ENCODE measurements around the gene ULK4. TPM values are rescaled to one million over a fixed set of nuclear protein-coding genes. Genes with fewer than 3 reads are reported as not detected.

The ULK4 gene
- total and polyA plus RNA-seq, 2 of the 8 experiments (the other 6 are each of a cell fraction or from before 2014, with no cell fraction given) = 3.0 to 10.8 TPM

DNA sequence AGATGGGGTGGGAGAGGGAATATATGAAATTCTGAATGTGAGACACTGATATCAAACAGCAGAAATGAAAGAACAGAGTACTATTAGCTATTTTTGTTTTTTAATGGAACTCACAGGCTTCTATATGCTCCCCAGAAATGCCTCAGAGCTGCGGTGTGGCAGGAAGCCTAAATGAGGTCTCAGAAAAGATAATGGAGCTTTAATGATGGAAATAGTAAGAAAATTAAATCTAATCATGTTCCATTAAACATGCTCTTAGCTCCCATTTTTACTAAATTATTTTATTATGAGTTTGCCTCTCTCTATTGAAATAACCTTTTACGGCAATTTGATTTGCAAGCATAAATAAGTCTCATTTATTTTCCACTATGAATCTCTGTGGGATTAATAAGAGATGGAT is 378.9 kb downstream of the ULK4 start:
- TF ChIP-seq EP300 (IDR thresholded peaks at IDR 0.05; ENCODE audit: borderline replicate concordance in 1 of 2, low read depth in 2 of 2, low read length in 2 of 2) = no peak
- no peak for TF ChIP-seq POU5F1 (IDR thresholded peaks at IDR 0.05; ENCODE audit: low read depth, low read length)
- TF ChIP-seq POLR2AphosphoS5 (IDR thresholded peaks at IDR 0.05; ENCODE audit: low read depth, low read length) = no peak
- TF ChIP-seq SAP30 (IDR thresholded peaks at IDR 0.05; ENCODE audit: insufficient read depth, insufficient replicate concordance, low read length) = no peak
- no peak for TF ChIP-seq BCL11A (IDR thresholded peaks at IDR 0.05; ENCODE audit: low read depth in 2 of 2, low read length in 2 of 2)
- no peak for TF ChIP-seq SP4 (IDR thresholded peaks at IDR 0.05; ENCODE audit: low read length)
- no peak for TF ChIP-seq GABPA (IDR thresholded peaks at IDR 0.05; ENCODE audit: borderline replicate concordance, insufficient read depth, low read length)
- TF ChIP-seq TAF7 (optimal IDR thresholded peaks at IDR 0.05; ENCODE audit: borderline replicate concordance, low read depth, low read length) = no peak
- TF ChIP-seq TAF1 (IDR thresholded peaks at IDR 0.05; ENCODE audit: low read depth, low read length) = no peak
- TF ChIP-seq HDAC2 (IDR thresholded peaks at IDR 0.05; ENCODE audit: borderline replicate concordance in 1 of 2, low read depth in 2 of 2, low read length in 2 of 2) = no peak
- CTCF ChIA-PET (ENCODE audit: partially characterized antibody) = no interaction called here
- no peak for FAIRE-seq
- Histone ChIP-seq H3K4me3 (ENCODE audit: extremely low read depth in 1 of 4, insufficient read depth in 2 of 4, low read depth in 3 of 4, low read length in 4 of 4) (no peak overlapping the region), H2BK15ac (ENCODE audit: low read length) (no peak overlapping the region), H3K14ac (ENCODE audit: insufficient read length) (no peak overlapping the region), H3K79me2 (ENCODE audit: control insufficient read depth in 1 of 2, insufficient read depth in 2 of 2, low read length in 2 of 2) (no peaks in the 10 kb centered on the region), H3K4ac (replicated peaks; ENCODE audit: insufficient read length, low read depth, low read length) (no peak overlapping the region), H3K79me1 (ENCODE audit: low read depth, low read length) (no peaks in the 10 kb centered on the region), H3K27ac (ENCODE audit: low read depth, low read length) (no peak overlapping the region), H2AFZ (ENCODE audit: low read length) (no peak overlapping the region), H3K23me2 (ENCODE audit: low read depth, low read length) (no peaks in the 10 kb centered on the region), H3K18ac (ENCODE audit: extremely low read depth, low read length) (no peak overlapping the region), H3K56ac (replicated peaks; ENCODE audit: insufficient read length, low read depth, low read length) (no peak overlapping the region), H3K36me3 (ENCODE audit: control insufficient read depth in 2 of 4, insufficient read depth in 4 of 4, low read length in 3 of 4) (no peaks in the 10 kb centered on the region), H3K27me3 (replicated peaks in 1 of 4; ENCODE audit: control insufficient read depth in 3 of 4, extremely low read depth in 1 of 4, insufficient read depth in 3 of 4, low read length in 3 of 4) (no peaks in the 10 kb centered on the region), H4K8ac (ENCODE audit: extremely low read depth, insufficient read depth, low read length) (no peak overlapping the region), H4K20me1 (replicated peaks in 1 of 2; ENCODE audit: control insufficient read depth in 1 of 2, insufficient read depth in 2 of 2, low read length in 2 of 2) (no peaks in the 10 kb centered on the region), H3K23ac (ENCODE audit: insufficient read length) (no peak overlapping the region), H4K5ac (ENCODE audit: insufficient read length, low read depth, low read length) (no peak overlapping the region), H2AK5ac (ENCODE audit: low read depth, low read length) (no peak overlapping the region), H3K4me2 (ENCODE audit: insufficient read depth in 1 of 2, low read depth in 2 of 2, low read length in 2 of 2) (no peak overlapping the region), H4K91ac (replicated peaks; ENCODE audit: insufficient read length, low read length) (no peak overlapping the region), H3K4me1 (replicated peaks in 1 of 4; ENCODE audit: control insufficient read depth in 3 of 4, insufficient read depth in 4 of 4, low read length in 3 of 4) (peaks cover 2 to 12% (median 7%) of the 10 kb centered on the region in 4 experiments; a peak in 6 of 7 replicates), H2BK20ac (ENCODE audit: low read length) (no peak overlapping the region), H3K9ac (replicated peaks in 1 of 4; ENCODE audit: extremely low read depth in 1 of 4, low read depth in 3 of 4, low read length in 3 of 4) (no peak overlapping the region), H2BK5ac (ENCODE audit: low read depth, low read length) (no peak overlapping the region), H2BK120ac (replicated peaks; ENCODE audit: low read depth, low read length) (no peak overlapping the region), H2BK12ac (ENCODE audit: low read depth, low read length) (no peak overlapping the region), H3K9me3 (ENCODE audit: insufficient read depth in 2 of 2, low read depth in 1 of 2, low read length in 1 of 2) (no peaks in the 10 kb centered on the region)
- DNase-seq (ENCODE audit: low read depth in 1 of 2, low spot score in 2 of 2) = no peak
- 86% methylated on average over 2 of the region's 2 CpGs; no CpG with 5 or more reads in 1 of the 2 experiments for WGBS, 2 experiments (ENCODE audit: extremely low coverage in 1 of 2, insufficient coverage in 1 of 2, insufficient read length in 1 of 2, insufficient replicate concordance in 2 of 2, low coverage in 1 of 2, low lambda C conversion rate in 2 of 2, missing lambda C conversion rate in 1 of 2)
- POLR2A ChIA-PET (ENCODE audit: partially characterized antibody) = no interaction called here

All from H1 (cell line).